ENCODE measurements around the gene APAF1.

The APAF1 gene

GRCh38 chr12:98735821-98736220 is 90.7 kb downstream of the APAF1 start:
- ChIA-PET POLR2A (no interaction called here), CTCF (interaction anchor here (1.2 to 1.7 kb wide), 3 partner anchors 14 to 24 kb away, joined by 3 to 6 read pairs (median 3); no protein-coding TSS in a partner anchor)
- TF ChIP-seq CTCF (IDR thresholded peaks at IDR 0.05; ENCODE audit: control extremely low read depth, extremely low read depth, low read depth, missing control alignments) = no peak
- DNase-seq (ENCODE audit: extremely low spot score) = no peak

- no peak for DNase-seq (ENCODE audit: extremely low spot score)
- no peak for TF ChIP-seq CTCF (IDR thresholded peaks at IDR 0.05; ENCODE audit: control extremely low read depth, extremely low read depth, low read depth, missing control alignments)
- POLR2A ChIA-PET = no interaction called here
- CTCF ChIA-PET = interaction anchor here (1.0 to 1.7 kb wide), 4 partner anchors 15 to 25 kb away, joined by 3 to 6 read pairs (median 3); no protein-coding TSS in a partner anchor
Measured at GRCh38 chr12:98736352-98737321, 91.5 kb downstream of the APAF1 start.

- POLR2A ChIA-PET = no interaction called here
- no peak for TF ChIP-seq CTCF (IDR thresholded peaks at IDR 0.05; ENCODE audit: control extremely low read depth, extremely low read depth, low read depth, missing control alignments)
- CTCF ChIA-PET = interaction anchor here (1.0 to 1.5 kb wide), 2 partner anchors 14 to 26 kb away, joined by 3 read pairs; no protein-coding TSS in a partner anchor
- DNase-seq (ENCODE audit: extremely low spot score) = no peak
Measured at GRCh38 chr12:98737322-98737712, 92.2 kb downstream of the APAF1 start.

GRCh38 chr12:98738002-98738401 is 92.9 kb downstream of the APAF1 start:
- TF ChIP-seq CTCF (IDR thresholded peaks at IDR 0.05; ENCODE audit: control extremely low read depth, extremely low read depth, low read depth, missing control alignments) = no peak
- no peak for DNase-seq (ENCODE audit: extremely low spot score)
- CTCF ChIA-PET = interaction anchor here (0.8 to 3.7 kb wide), 3 partner anchors 11 to 21 kb away, joined by 3 to 21 read pairs (median 3); no protein-coding TSS in a partner anchor
- POLR2A ChIA-PET = no interaction called here

- ChIA-PET CTCF (interaction anchor here (0.8 to 5.6 kb wide), 6 partner anchors 9 to 27 kb away, joined by 3 to 33 read pairs (median 4); no protein-coding TSS in a partner anchor), POLR2A (no interaction called here)
- no peak for DNase-seq (ENCODE audit: extremely low spot score)
- TF ChIP-seq CTCF (IDR thresholded peaks at IDR 0.05; ENCODE audit: control extremely low read depth, extremely low read depth, low read depth, missing control alignments) = no peak
Measured at GRCh38 chr12:98738539-98738938, 93.4 kb downstream of the APAF1 start.

- no peak for TF ChIP-seq CTCF (IDR thresholded peaks at IDR 0.05; ENCODE audit: control extremely low read depth, extremely low read depth, low read depth, missing control alignments)
- DNase-seq (ENCODE audit: extremely low spot score) = no peak
- CTCF ChIA-PET = interaction anchor here (1.0 to 5.6 kb wide), 12 partner anchors 10 to 258 kb away, joined by 3 to 33 read pairs (median 4); no protein-coding TSS in a partner anchor
- POLR2A ChIA-PET = interaction anchor here (0.6 kb wide), 1 partner anchor 174 kb away, joined by 4 read pairs; no protein-coding TSS in a partner anchor
Measured at GRCh38 chr12:98740751-98741150, 95.7 kb downstream of the APAF1 start.

All from GM10248 (cell line).